ENCODE measurements around the gene DNAH6.
"Not testable (repeated sequence)": the region's sequence is repeated elsewhere in the genome, so short reads cannot be mapped to it uniquely, and the experiment has no call there.

Gene DNAH6

DNA sequence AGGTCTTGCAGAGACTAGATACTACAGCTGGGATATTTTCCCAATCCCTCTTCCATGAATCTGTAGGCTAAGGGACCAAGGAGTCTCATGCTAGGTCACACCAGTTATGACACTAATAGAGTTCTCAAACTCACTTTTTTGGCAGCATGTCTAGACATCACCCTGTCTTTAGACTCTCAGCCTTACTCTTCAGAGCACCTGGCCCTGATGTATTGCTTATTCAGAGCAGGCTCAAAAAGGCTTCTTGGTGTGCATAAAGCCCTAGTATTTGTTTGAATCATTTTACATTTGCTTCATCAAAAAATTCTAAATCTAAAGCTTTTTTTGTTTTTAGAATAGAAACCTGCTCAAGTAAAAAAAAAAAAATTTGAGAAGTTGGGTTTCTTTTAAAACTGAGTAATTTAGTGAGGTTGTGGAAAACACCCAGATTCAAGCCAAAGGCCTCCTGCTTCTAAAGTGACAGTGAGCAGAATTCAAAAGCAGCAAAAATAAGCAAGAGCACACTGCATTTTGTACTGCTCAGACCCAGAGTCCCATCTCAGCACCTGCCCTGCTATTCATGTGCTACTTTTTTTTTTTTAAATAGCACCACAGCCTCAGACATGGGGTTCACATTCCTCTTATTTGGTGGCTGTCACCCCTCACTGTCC lies 18.0 kb upstream of the DNAH6 start:
- no peak for DNase-seq

DNA sequence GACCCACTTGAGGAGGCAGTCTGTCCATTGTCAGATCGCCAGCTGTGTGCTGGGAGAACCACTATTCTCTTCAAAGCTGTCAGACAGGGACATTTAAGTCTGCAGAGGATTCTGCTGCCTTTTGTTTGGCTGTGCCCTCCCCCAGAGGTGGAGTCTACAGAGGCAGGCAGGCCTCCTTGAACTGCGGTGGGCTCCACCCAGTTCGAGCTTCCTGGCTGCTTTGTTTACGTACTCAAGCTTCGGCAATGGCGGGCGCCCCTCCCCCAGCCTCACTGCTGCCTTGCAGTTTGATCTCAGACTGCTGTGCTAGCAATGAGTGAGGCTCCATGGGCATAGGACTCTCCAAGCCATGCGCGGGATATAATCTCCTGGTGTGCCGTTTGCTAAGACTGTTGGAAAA lies 5.3 kb upstream of the DNAH6 start:
- DNase-seq = not testable (repeated sequence)

DNA sequence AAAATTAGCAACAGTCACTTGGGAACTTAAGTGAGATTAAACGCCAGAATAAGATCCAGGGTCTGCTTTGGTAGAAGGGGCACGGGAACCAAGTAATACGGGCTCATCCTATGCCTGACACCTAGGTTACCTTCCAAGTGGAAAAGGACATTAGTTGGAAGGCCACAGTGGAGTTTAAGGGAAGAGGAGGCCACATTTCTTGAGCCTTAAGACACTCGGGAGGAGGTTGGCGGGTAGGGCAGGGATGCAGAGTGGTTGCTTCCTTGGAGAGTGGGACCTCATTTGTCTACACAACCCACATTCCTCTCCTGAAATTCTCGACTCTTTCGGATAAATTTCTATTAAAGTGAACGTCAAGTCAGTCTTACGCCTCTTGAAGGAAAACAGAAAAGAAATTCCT lies 510 bp upstream of the DNAH6 start:
- no peak for DNase-seq

DNA sequence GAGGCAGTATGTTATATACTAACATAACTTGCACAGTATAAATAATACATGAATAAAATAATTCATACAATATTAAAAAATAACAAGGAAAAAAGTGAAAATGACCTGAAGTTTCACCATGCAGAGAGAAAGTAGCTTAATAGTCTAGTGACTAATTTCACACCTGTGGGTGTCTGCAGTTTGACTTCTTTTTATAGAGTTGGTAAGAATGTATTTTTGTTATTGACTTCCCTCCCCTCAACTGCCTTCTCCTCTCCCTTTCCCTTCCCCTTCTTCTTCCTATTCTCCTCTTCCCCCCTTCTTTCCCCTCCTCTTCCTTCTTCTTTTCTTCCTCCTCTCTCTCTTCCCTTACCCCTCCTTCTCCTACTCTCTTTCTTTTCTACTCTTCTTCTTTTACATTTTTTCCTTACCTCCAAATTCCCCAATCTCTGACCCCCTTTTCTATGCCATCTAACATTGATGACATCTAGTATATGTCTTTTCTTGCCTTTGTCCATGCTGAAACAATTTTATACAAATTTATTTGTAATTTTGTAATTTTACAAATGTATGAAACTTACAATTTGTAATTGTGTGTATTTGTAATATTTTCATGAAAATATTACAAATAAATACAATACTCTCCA lies 3.1 kb downstream of the DNAH6 start:
- DNase-seq = no peak

DNA sequence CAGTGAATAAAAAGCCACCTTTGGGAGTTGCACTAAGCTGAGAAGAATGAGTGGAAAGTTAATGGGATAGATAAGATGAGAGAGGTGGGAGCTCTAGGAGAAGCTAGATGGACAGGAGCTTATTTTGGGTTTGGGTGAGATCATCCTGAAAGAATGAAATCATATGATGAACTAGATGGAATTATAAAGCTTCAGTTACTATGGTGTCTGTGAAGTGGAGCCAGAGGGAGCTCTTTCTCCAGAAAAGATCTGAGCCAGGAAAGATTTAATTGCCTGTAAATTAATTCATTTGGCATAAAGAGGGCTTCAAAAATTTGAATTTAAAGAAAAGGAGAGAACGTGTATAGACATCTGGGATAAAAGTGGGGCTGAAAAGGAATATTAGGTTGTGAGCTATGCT lies 10.3 kb downstream of the DNAH6 start:
- no peak for DNase-seq

DNA sequence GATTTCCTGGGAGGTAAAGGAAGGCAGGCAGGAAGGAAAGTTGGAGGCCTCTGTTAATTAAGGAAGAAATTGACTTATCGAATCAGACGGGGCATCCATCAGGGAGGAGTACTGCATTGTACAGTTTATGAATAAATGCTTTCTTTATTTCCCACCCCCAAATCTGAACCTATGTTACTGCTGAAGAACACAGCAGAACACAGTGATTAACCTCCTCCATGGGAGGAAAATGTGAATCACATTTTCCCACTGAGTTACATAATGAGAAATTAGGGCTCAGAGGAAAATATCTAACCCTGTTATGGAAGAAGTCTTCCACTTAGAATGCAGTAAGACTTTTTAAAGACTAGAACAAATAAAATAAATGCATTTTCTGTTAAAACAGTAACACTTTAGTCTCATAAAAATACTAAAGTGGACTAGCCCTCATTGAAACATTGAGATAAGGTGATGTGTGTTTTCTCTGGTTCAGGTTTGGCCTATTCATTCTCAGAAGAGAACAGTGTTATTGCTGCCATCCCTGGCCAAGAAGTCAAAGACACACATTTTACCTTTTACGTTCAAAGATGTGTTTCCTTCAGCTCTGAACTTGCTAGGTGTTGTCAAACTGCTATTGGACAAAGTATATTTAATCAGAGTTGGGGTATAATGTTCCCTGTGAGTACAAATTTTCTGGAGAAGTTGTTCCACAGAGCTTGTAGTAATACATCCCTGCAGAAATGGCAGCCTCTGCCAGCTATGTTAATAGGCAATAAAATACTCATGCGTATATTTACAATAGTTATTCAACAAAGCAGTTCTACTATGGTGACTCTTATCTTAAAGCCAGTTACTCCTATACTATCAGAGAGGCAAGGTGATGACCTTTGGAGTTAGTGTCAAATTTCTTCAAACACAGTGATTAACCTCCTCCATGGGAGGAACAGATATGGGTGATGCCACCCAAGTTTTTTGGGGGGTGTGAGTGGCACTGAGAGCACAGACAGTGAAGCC lies 11.1 kb downstream of the DNAH6 start:
- DNase-seq = no peak

DNA sequence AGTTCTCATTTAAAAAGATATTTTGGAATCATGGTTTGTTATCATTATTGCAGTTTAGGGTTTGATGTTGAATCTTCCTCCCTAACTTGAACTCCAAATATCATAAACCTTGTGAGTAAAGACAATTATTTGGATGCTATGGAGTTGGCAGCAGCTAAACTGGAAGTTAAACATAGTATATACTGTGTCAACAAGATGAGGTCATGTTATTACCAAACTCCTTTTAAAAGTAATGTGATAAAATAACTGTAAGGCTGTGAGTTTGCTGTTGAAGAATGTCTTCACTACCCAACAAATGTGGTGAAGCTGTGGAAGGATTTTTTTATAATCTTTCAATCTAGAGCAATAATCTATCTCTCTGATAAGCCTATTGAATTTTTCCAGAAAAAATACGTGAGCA lies 16.0 kb downstream of the DNAH6 start:
- no peak for DNase-seq

DNA sequence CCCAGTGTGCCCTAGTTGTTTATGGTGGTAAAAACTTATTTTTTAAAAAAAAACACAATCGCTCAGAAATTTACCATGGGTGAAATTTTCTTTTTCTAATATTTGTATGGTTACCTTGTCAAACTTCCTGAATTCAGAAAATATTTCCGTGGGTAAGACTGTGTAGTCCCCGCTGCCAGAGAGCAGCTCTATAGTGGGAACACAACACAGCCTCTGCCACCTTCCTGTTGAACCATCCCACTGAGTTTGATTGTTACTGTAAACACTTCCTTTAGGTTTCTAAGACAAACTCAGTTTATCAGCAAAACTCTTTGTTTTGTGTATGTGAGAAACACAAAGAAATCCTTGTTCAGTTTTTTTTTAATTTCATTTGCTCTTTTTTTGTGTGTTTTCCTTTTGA lies 17.9 kb downstream of the DNAH6 start:
- no peak for DNase-seq

DNA sequence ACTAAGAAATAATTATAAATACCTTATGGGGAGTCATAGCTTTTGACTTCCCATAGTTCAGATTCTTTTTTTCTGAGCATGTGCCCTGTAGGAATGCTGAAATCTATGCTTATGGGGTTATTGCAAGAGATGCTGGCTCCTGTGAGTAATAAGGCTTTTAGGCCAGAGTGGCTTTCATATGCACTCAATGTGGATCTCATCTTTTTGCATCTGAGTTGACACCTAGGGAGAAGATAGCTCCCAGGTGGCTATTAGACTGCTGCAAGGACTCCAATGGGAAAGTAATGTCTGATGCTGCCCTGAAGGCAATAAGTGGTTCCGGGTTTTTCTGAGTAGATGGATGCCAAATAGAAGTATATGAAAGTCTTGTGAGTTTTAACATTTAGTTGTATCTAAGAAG lies 21.0 kb downstream of the DNAH6 start:
- no peak for DNase-seq

DNA sequence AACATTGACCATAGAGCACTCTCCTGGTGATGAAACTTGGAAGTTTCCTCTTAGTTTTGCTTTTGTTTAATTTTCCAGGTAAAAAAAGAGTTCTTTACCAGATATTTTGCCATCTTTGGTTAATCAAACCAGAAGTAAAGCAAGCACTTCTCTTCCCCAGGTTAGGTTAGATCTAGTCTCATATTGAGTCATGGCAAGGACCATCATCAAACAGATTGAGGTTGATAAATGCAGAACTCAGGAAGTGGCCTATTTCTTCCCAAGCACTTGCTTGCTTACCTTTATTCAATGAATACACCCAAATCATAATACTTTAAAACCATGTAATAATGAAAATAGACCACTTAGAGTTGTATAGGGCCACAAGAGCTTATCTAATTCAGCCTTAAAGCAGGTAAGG lies 23.4 kb downstream of the DNAH6 start:
- no peak for DNase-seq

DNA sequence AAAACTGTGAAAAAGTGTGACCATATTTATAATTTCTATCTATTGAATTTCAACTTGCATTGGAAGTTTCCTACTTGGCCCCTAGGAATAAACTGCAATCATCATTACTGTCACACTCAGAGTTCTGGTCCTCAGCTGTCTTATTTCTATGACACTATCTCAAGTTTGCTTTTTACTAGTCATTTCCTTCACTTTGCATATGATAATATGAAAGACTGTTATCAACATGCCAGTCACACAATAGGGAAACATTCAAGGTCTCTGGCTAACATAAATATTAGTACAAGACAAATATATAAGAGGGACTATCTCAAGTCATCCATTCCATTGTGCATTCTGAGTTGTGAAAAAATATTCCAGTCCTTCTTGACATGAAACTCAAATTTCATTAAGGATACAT lies 28.7 kb downstream of the DNAH6 start:
- DNase-seq = no peak

DNA sequence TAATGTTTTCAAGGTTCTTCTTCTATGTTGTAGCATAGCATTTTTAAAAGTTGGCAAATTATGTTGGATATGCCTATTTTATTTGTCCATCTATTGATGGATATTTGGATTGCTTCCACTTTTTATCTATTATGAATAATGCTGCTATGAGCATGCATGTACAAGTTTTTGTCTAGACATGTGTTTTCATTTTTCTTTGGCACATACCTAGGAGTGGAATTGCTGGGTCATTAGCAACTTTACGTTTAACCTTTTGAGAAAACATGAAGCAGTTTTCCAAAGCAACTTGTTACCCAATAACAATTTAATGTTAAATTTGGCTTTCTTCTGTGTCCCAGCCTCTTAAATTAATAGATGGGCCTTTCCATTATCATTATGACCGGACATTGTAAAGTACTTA lies 30.3 kb downstream of the DNAH6 start:
- no peak for DNase-seq

DNA sequence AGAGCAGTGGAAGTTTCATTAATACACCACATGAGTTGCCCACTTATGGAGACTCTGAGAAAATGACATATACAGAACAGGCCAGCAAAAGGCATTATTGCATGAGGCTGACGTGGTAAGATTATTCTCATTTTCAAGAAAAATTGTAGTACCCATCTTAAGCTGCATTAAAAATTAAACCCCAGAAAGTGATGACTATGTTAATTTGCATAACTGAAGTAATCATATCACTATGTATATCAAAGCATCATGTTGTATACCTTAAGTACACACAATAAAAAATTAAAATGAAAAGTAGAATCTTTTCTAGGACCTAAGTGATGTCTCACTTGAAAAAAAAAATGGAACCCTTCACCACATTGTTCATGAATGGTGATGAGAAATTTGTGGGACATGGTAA lies 32.0 kb downstream of the DNAH6 start:
- DNase-seq = no peak

DNA sequence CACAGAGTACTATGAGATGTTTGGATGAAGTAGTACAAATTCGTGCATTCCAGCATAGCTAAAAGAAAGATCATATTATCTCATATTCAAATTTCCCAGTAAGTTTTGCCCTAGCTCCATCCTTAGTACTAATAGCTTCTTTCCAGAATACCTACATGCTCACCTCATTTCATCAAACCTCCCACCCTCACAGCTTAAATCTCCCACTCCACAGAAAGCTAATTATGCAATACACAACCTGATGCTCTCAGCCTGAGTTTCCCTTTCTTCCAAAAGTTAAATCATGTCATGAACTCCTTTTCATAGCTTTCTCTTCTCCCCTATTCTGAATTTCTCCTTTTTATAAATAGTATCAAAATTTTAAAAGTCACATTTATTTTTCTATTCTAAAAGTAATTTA lies 34.6 kb downstream of the DNAH6 start:
- no peak for DNase-seq

DNA sequence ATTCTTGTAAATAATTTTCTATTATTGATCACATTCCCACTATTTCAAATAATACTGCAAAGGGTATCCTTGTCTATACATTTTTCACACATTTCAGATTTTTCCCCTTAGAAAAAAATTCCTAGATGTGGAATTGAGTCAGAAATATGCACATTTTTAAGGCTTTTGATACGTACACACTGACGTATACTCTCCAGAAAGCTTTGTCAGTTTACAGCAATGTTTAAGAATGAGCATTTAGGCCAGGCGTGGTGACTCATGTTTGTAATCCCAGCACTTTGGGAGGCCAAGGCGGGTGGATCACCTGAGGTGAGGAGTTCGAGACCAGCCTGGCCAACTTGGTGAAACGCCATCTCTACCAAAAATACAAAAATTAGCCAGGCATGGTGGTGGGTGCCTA lies 35.2 kb downstream of the DNAH6 start:
- not testable (repeated sequence) for DNase-seq

DNA sequence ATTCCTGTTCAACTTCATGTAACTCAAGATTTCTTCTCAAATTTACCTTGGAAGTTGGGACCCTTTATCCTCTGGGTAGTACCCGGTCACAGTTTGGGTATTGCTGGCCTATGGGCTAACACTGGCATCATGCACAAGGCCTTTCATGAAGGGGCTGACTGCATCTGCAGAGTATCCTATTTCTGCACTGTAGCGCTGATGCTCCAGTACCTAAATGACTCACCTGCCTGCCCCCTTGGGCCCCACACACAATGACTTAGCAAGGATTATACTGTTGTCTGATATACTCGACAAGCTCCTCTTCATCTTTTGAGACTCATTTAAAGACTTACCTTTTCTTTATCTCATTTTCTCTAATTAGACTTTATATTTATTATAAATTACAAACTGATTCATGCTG lies 39.9 kb downstream of the DNAH6 start:
- DNase-seq = no peak

DNA sequence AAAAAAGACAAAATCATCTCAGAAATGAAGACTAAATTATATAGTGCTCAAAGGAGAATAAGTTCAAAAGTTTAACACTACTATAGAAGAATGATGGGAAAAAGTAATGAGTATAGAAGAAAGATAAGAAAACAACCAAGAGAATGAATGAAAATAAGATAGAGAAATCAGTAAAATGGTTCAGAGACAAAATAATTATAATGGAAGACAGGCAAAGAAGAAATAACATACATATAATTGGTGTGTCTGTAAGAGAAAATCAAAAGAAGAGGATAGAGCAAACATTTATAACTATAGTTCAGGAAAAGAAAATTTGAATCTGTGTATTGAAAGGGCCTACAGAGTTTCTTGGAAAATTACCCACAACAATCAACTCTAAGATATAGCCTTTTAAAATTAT lies 43.5 kb downstream of the DNAH6 start:
- no peak for DNase-seq

DNA sequence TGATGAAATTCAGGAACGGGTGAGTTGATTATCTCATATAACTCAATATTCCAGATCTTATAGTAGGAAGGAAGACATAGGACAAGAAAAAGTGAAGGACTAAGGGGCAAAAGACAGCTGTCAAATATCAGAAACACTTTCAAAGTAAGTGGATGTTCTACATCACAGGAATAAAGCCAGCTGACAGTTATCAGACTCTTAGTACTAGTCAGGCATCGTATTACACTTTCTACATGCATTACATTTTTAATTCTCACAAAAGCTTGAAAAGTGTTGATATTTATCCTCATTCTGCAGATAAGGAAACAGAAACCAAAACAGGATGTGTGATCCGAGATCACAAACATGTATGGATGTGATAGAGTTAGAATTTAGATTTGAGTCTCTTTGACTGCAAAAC lies 63.4 kb downstream of the DNAH6 start:
- no peak for DNase-seq

DNA sequence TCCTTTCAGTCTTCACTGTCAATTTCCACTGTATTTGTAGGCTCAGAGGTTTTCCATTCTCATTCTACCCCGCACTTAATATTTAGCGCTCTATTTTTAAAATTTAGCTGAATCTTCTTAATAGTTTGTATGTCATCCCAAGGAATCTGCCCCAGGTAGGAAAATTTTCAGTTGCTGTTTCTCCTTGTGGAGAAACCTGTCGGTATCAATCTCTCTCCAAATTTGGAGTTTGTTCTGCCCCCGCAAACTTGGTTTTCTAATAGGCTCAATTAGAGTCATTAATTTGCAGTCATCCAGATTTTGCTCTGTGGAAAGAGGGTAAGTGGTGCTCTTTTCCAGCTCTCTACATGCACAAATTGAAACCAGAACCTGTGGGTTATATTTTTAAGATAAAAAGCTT lies 87.6 kb downstream of the DNAH6 start:
- no peak for DNase-seq

DNA sequence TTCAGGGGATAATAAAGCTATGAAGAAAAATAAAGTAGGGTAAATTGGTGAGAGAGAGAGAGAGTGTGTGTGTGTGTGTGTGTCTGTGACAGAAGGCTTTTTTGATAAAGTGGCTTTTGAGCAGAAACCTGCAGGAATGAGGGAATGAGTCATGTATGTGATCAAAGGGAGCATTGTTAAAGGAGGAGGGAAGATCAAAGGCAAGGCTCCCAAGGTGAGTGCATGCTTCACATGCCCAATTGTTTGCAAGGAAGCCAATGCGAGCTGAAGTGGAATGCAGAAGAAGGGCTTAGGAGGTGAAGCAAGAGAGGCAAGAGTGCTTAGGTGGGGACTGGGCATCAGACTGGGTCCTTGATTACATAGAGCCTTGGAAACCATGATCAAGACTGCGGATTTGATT lies 96.8 kb downstream of the DNAH6 start:
- no peak for DNase-seq

DNA sequence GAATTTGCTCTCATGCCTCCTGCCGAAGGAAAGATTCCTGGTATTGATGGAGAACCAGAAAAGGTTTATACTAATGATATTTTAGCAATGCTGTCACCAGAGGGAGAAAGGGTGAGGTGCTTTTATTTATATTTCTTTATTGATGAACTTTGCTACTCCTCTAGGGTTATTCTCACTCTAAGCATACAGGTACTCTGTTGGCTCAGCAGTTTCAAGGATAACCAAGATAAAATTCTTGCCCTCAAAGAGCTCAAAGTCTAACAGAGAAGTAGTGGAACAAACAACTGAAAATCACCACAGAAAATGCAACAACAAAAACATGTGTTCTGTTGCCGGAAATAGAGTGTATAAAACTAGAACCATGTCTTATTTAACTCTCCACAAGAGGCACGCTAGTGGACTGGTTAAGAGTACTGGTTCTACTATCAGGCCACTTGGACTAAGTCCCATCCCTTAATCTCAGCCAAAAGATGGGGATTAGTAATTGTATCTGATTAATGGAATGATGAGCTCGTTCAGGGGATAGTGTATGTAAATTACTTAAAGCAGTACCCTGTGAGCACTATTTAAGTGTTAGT lies 103.6 kb downstream of the DNAH6 start:
- no peak for DNase-seq

DNA sequence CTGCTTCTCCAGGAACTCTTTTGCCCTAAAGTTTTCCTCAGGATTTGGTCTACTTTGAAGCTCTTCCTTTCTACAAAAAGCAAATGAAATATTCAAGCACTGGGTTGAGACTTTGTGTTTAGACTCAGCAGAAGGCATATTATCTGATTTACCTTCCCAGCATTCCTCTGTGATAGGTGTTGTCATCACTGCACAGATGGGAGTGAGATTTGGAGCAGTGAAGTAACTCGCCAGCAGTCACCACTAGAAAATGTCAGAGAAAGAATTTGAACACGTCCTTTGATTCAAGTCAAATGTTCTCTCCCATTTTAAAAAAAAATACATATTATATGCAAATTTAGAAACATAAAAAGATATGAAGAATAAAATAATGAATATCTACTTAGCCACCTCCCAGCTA lies 112.2 kb downstream of the DNAH6 start:
- no peak for DNase-seq

DNA sequence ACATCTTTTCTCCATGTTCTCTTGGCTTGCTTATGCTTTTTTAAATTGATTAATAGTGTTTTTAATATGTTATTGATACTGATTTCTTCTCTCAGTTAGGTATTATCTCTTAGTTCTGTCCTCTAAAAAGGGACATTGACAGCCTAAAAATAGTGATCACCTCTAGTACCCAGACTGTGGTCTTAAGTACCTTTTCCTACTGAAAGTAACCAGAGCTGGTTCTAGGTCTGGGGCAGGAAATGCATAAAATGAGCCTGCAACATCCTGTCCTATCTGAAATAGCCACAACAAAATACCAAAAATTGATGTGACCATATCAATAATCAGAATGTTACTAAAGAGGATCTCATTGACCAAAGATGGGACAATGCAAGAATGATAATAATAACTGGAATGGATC lies 113.3 kb downstream of the DNAH6 start:
- no peak for DNase-seq

DNA sequence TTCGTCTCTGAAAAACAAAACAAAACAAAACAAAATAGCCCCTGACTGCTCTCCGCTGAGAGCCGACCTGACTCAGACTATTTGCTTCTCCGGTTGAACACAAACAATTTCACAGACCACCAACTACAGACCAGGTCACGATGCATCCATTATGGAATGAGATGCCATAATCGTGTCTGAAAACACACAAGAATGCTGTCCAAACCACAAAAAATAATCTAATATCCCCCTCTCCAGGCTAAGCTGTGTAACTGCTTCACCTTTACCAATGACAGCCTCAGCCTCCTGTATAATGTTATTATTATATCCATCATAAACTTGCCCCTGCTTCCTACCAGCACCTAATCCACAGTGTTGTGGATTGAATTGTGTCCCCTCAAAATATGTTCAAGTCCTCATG lies 114.7 kb downstream of the DNAH6 start:
- DNase-seq = peak; percentile 65 to 74

Measured in Kasumi-1 (cell line).